WTC11 (cell line): ENCODE measurements around the gene PI4K2B. TPM values are rescaled to one million over a fixed set of nuclear protein-coding genes. Genes with fewer than 3 reads are reported as not detected.
"Not testable (repeated sequence)": the region's sequence is repeated elsewhere in the genome, so short reads cannot be mapped to it uniquely, and the experiment has no call there.

Source experiments
- ATAC-seq: fragments of 200-7000 bp; cut with Tn5 transposase; 2 replicates; pipeline ENCODE4 v1.10.0; 2021; ENCODE audit warnings: mild to moderate bottlenecking, moderate library complexity
- CTCF ChIA-PET: fragments of 300-600 bp; sonication (Branson Sonifier 250); formaldehyde crosslinking; loops from one replicate; lab custom pipeline; 2021; ENCODE audit warnings: antibody characterized with exemption; lab: Charles Lee
- POLR2A ChIA-PET: fragments of 350-600 bp; sonication (Branson Sonifier 250); formaldehyde crosslinking; loops from one replicate; lab custom pipeline; 2021; ENCODE audit warnings: antibody characterized with exemption; lab: Charles Lee
- DNase-seq: peaks from one replicate; pipeline ENCODE4 v3.0.0; 2021; ENCODE audit warnings: low spot score
- H3K27ac Mint-ChIP-seq: 2 replicates; pipeline ENCODE4 v1.8.0; 2021; ENCODE audit warnings: mixed read lengths
- H3K27me3 Mint-ChIP-seq: 2 replicates; pipeline ENCODE4 v1.8.0; 2021; ENCODE audit warnings: low read depth, mild to moderate bottlenecking, moderate library complexity, mixed read lengths
- H3K36me3 Mint-ChIP-seq: 2 replicates; pipeline ENCODE4 v1.8.0; 2021; ENCODE audit warnings: mixed read lengths
- H3K4me1 Mint-ChIP-seq: 2 replicates; pipeline ENCODE4 v1.8.0; 2022; ENCODE audit warnings: mixed read lengths
- H3K4me3 Mint-ChIP-seq: 2 replicates; pipeline ENCODE4 v1.8.0; 2021; ENCODE audit warnings: mild to moderate bottlenecking, moderate library complexity, mixed read lengths
- H3K9me3 Mint-ChIP-seq: 2 replicates; pipeline ENCODE4 v1.8.0; 2021; ENCODE audit warnings: mixed read lengths
- ATF3 ChIP-seq: sonication (generic); formaldehyde crosslinking; conservative IDR thresholded peaks from 2 replicates; pipeline ENCODE4 v1.8.1; 2022; ENCODE audit warnings: mild to moderate bottlenecking, missing genetic modification reagents
- CBFB ChIP-seq: sonication (generic); formaldehyde crosslinking; IDR thresholded peaks from 2 replicates; pipeline ENCODE4 v1.8.1; 2022; ENCODE audit warnings: mild to moderate bottlenecking, low read depth, missing genetic modification reagents
- CREM ChIP-seq: sonication (generic); formaldehyde crosslinking; IDR thresholded peaks from 2 replicates; pipeline ENCODE4 v1.8.1; 2022; ENCODE audit warnings: mild to moderate bottlenecking, missing genetic modification reagents, moderate library complexity
- E2F4 ChIP-seq: sonication (generic); formaldehyde crosslinking; IDR thresholded peaks from 2 replicates; pipeline ENCODE4 v1.8.1; 2022; ENCODE audit warnings: low read depth, mild to moderate bottlenecking, moderate library complexity, missing genetic modification reagents, borderline replicate concordance
- FOXP4 ChIP-seq: sonication (generic); formaldehyde crosslinking; IDR thresholded peaks from 2 replicates; pipeline ENCODE4 v1.8.0; 2022; ENCODE audit warnings: mild to moderate bottlenecking, missing genetic modification reagents
- GRHL2 ChIP-seq: fragments of 250-450 bp; sonication (Bioruptor Pico); IDR thresholded peaks from 2 replicates; pipeline ENCODE4 v1.8.0; 2022; ENCODE audit warnings: mild to moderate bottlenecking, moderate library complexity; ENCODE audit not compliant: insufficient replicate concordance, severe bottlenecking
- HMGA2 ChIP-seq: fragments of 250-450 bp; sonication (Bioruptor Pico); IDR thresholded peaks from 2 replicates; pipeline ENCODE4 v1.4.0; 2021; ENCODE audit warnings: mild to moderate bottlenecking, moderate library complexity
- HMGXB4 ChIP-seq: sonication (generic); formaldehyde crosslinking; IDR thresholded peaks from 2 replicates; pipeline ENCODE4 v1.8.1; 2023; ENCODE audit warnings: mild to moderate bottlenecking, moderate library complexity, missing genetic modification reagents
- IRF2 ChIP-seq: sonication (generic); formaldehyde crosslinking; IDR thresholded peaks from 2 replicates; pipeline ENCODE4 v1.8.0; 2022; ENCODE audit warnings: low read depth, missing genetic modification reagents, borderline replicate concordance
- KAT7 ChIP-seq: sonication (generic); formaldehyde crosslinking; IDR thresholded peaks from 2 replicates; pipeline ENCODE4 v1.8.1; 2023; ENCODE audit warnings: missing genetic modification reagents, mild to moderate bottlenecking, borderline replicate concordance
- RELA ChIP-seq: sonication (generic); formaldehyde crosslinking; IDR thresholded peaks from 2 replicates; pipeline ENCODE4 v1.8.1; 2022; ENCODE audit warnings: missing genetic modification reagents, mild to moderate bottlenecking, borderline replicate concordance
- TEAD4 ChIP-seq: sonication (generic); formaldehyde crosslinking; IDR thresholded peaks from 2 replicates; pipeline ENCODE4 v1.8.0; 2022; ENCODE audit warnings: mild to moderate bottlenecking, missing genetic modification reagents
- USF1 ChIP-seq: sonication (generic); formaldehyde crosslinking; IDR thresholded peaks from 2 replicates; pipeline ENCODE4 v1.8.0; 2022; ENCODE audit warnings: mild to moderate bottlenecking, missing genetic modification reagents
- USF2 ChIP-seq: sonication (generic); formaldehyde crosslinking; IDR thresholded peaks from 2 replicates; pipeline ENCODE4 v1.8.1; 2023; ENCODE audit warnings: mild to moderate bottlenecking, missing genetic modification reagents, moderate library complexity
- ZNF232 ChIP-seq: sonication (generic); formaldehyde crosslinking; IDR thresholded peaks from 2 replicates; pipeline ENCODE4 v1.8.0; 2022; ENCODE audit warnings: mild to moderate bottlenecking, missing genetic modification reagents
- total RNA-seq: library from RNA; stranded (reverse); gene quantifications from 3 replicates; pipeline ENCODE4 v1.2.3, GENCODE V29; 2021
- TF ChIP-seq, protein P1 (sequence below): fragments of 250-450 bp; sonication (Bioruptor Pico); IDR thresholded peaks from 2 replicates; pipeline ENCODE4 v1.9.0; 2021; ENCODE audit warnings: mild to moderate bottlenecking, borderline replicate concordance
- TF ChIP-seq, protein P2 (sequence below): sonication (generic); formaldehyde crosslinking; IDR thresholded peaks from 2 replicates; pipeline ENCODE4 v1.8.1; 2023; ENCODE audit warnings: mild to moderate bottlenecking, missing genetic modification reagents, moderate library complexity

Gene PI4K2B
- total RNA-seq, 1 experiment from 2014 or later, result 15.1 TPM

DNA sequence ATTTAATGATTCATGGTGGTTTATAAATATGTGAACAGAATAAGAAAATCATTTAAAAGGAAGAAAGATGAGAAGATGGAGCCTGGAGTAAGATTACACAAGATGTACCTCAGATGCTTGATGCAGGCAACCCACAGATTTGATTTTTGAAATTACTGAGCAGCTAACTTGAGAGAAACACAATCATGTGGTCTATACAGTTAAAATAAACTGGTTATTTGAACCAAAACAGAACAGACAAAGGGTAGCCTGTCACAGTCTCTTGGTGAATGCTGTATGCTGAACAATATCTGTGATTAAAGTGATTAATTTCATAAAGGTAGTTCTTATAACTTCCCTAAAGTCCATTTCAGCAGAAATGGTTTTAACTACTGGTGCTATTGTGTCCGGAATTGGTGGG, 4.2 kb downstream of the PI4K2B start:
- Mint-ChIP-seq H3K27ac (no peak overlapping the region), H3K36me3 (peaks cover 19% of the 10 kb centered on the region), H3K4me1 (peaks cover 14% of the 10 kb centered on the region), H3K9me3 (peaks cover 15% of the 10 kb centered on the region), H3K27me3 (peaks cover 17% of the 10 kb centered on the region)
- ATAC-seq (no peak), DNase-seq (no peak)
- ChIA-PET CTCF (no interaction called here), POLR2A (no interaction called here)
- TF ChIP-seq TEAD4 (CRISPR knock-in tag) (no peak), HMGA2 (no peak), ZNF232 (CRISPR knock-in tag) (no peak), ATF3 (CRISPR knock-in tag) (no peak), E2F4 (CRISPR knock-in tag) (no peak), CREM (no peak), USF2 (CRISPR knock-in tag) (no peak), FOXP4 (CRISPR knock-in tag) (no peak), CBFB (CRISPR knock-in tag) (no peak), HMGXB4 (CRISPR knock-in tag) (no peak), IRF2 (CRISPR knock-in tag) (no peak), USF1 (CRISPR knock-in tag) (no peak), RELA (CRISPR knock-in tag) (no peak), GRHL2 (CRISPR knock-in tag) (no peak), KAT7 (CRISPR knock-in tag) (no peak)
- TF ChIP-seq, protein P1, sequence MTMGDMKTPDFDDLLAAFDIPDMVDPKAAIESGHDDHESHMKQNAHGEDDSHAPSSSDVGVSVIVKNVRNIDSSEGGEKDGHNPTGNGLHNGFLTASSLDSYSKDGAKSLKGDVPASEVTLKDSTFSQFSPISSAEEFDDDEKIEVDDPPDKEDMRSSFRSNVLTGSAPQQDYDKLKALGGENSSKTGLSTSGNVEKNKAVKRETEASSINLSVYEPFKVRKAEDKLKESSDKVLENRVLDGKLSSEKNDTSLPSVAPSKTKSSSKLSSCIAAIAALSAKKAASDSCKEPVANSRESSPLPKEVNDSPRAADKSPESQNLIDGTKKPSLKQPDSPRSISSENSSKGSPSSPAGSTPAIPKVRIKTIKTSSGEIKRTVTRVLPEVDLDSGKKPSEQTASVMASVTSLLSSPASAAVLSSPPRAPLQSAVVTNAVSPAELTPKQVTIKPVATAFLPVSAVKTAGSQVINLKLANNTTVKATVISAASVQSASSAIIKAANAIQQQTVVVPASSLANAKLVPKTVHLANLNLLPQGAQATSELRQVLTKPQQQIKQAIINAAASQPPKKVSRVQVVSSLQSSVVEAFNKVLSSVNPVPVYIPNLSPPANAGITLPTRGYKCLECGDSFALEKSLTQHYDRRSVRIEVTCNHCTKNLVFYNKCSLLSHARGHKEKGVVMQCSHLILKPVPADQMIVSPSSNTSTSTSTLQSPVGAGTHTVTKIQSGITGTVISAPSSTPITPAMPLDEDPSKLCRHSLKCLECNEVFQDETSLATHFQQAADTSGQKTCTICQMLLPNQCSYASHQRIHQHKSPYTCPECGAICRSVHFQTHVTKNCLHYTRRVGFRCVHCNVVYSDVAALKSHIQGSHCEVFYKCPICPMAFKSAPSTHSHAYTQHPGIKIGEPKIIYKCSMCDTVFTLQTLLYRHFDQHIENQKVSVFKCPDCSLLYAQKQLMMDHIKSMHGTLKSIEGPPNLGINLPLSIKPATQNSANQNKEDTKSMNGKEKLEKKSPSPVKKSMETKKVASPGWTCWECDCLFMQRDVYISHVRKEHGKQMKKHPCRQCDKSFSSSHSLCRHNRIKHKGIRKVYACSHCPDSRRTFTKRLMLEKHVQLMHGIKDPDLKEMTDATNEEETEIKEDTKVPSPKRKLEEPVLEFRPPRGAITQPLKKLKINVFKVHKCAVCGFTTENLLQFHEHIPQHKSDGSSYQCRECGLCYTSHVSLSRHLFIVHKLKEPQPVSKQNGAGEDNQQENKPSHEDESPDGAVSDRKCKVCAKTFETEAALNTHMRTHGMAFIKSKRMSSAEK (CRISPR knock-in tag), result no peak
- TF ChIP-seq, protein P2, sequence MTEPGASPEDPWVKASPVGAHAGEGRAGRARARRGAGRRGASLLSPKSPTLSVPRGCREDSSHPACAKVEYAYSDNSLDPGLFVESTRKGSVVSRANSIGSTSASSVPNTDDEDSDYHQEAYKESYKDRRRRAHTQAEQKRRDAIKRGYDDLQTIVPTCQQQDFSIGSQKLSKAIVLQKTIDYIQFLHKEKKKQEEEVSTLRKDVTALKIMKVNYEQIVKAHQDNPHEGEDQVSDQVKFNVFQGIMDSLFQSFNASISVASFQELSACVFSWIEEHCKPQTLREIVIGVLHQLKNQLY (CRISPR knock-in tag), result no peak
- TF ChIP-seq, all 79 proteins: peak for 0
- no peak overlapping the region for H3K4me3 Mint-ChIP-seq

DNA sequence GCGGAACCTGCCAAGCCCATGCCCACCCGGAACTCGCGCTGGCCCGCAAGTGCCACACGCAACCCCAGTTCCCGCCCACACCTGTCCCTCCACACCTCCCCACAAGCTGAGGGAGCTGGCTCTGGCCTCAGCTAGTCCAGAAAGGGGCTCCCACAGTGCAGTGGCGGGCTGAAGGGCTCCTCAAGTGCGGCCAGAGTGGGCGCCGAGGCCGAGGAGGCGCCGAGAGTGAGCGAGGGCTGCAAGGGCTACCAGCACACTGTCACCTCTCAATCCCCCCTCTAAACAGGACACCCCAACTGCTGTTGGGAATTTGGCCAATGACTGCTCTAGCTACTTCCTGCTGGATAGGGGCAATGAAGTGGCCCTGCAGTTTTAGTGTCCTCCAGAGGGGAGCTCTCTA, 5.7 kb downstream of the PI4K2B start:
- ATAC-seq, H3K4me3 Mint-ChIP-seq, H3K27ac Mint-ChIP-seq, DNase-seq, H3K9me3 Mint-ChIP-seq, POLR2A ChIA-PET: not testable (repeated sequence)
- Mint-ChIP-seq H3K36me3 (peaks cover 13% of the 10 kb centered on the region), H3K27me3 (peaks cover 11% of the 10 kb centered on the region), H3K4me1 (peaks cover 24% of the 10 kb centered on the region)
- CTCF ChIA-PET, result interaction anchor here (1.1 to 1.3 kb wide), 2 partner anchors 73 to 127 kb away, joined by 4 to 11 read pairs; partner anchors contain the start of gene ZCCHC4

- Mint-ChIP-seq H3K36me3 (peaks cover 15% of the 10 kb centered on the region), H3K9me3 (peaks cover 11% of the 10 kb centered on the region), H3K4me1 (peaks cover 23% of the 10 kb centered on the region)
- CTCF ChIA-PET, H3K4me3 Mint-ChIP-seq, POLR2A ChIA-PET, ATAC-seq, H3K27ac Mint-ChIP-seq, H3K27me3 Mint-ChIP-seq, DNase-seq: not testable (repeated sequence)
Measured at GRCh38 chr4:25240754-25241210, 6.9 kb downstream of the PI4K2B start.

- Mint-ChIP-seq H3K4me1 (peaks cover 23% of the 10 kb centered on the region), H3K36me3 (peaks cover 20% of the 10 kb centered on the region), H3K9me3 (peaks cover 18% of the 10 kb centered on the region)
- H3K4me3 Mint-ChIP-seq, POLR2A ChIA-PET, ATAC-seq, H3K27ac Mint-ChIP-seq, CTCF ChIA-PET, H3K27me3 Mint-ChIP-seq, DNase-seq: not testable (repeated sequence)
Measured at GRCh38 chr4:25242195-25242594, 8.4 kb downstream of the PI4K2B start.
